Measurements from ENCODE around the gene LHX6. TPM values are rescaled to one million over a fixed set of nuclear protein-coding genes. Genes with fewer than 3 reads are reported as not detected.
A peak's percentile ranks its signal among the peaks of the same experiment; 100 is the strongest.

LHX6 gene
- total and polyA plus RNA-seq, 10 donors, result 0.04 to 1.3 (median 0.40) TPM; not detected in 3

- 39 to 66% (median 41%) methylated on average over 42 to 59 of the region's 59 CpGs for WGBS, 5 donors
- H3K9me3 ChIP-seq, result no peaks in the 10 kb centered on the region
- H3K27ac ChIP-seq, result no peak overlapping the region
- H3K4me3 ChIP-seq, result peak overlapping the region in 6 of 8 donors; percentile 0 to 68 (median 40)
- peaks cover 4 to 36% (median 22%) of the 10 kb centered on the region in 6 donors for H3K4me1 ChIP-seq
- intact Hi-C loops (cut with DNase I; ENCODE audit: low total_unique reads), result no loop called here
- H3K36me3 ChIP-seq, result no peaks in the 10 kb centered on the region
- TF ChIP-seq POLR2AphosphoS5 (IDR thresholded peaks at IDR 0.05) (no peak), POLR2A (IDR thresholded peaks at IDR 0.05) (no peak)
- TF ChIP-seq, protein P1, sequence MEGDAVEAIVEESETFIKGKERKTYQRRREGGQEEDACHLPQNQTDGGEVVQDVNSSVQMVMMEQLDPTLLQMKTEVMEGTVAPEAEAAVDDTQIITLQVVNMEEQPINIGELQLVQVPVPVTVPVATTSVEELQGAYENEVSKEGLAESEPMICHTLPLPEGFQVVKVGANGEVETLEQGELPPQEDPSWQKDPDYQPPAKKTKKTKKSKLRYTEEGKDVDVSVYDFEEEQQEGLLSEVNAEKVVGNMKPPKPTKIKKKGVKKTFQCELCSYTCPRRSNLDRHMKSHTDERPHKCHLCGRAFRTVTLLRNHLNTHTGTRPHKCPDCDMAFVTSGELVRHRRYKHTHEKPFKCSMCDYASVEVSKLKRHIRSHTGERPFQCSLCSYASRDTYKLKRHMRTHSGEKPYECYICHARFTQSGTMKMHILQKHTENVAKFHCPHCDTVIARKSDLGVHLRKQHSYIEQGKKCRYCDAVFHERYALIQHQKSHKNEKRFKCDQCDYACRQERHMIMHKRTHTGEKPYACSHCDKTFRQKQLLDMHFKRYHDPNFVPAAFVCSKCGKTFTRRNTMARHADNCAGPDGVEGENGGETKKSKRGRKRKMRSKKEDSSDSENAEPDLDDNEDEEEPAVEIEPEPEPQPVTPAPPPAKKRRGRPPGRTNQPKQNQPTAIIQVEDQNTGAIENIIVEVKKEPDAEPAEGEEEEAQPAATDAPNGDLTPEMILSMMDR (IDR thresholded peaks at IDR 0.05 in 8 of 11, conservative IDR thresholded peaks at IDR 0.05 in 3 of 11), result no peak
- H3K27me3 ChIP-seq (replicated peaks in 1 of 7), result peaks cover 4 to 100% (median 48%) of the 10 kb centered on the region in 7 donors
- no peak for DNase-seq
Observed at GRCh38 chr9:122226758-122227574, 1.8 kb downstream of the LHX6 start.

DNA sequence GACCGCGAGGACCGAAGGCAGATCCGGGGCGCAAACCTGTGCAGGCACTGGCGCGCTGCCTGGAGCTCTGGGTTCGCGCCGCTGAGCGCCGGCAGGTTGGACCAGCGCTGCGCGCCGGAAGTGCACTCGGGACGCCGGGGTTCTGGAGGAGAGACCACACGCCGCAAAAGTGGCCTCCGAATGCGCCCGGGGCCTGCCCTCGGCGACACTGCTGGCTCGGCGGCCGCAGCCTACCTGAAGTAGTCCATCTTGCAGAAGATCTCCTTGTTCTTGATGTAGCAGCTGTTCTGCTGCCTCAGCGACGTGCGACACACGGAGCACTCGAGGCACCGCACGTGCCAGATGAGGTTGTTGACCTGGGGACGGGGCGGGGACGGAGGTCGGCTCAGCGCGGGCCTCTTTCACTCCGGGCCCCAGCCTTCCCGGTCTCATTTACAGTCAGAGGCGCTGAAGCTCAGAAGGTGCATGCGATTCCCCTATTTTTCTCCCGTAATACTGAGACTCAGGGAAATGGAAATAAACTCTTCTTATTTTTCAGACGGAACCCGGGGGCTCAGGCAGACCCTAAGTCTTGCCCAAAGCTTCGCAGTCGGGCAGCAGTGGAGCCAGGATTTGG is 2.5 kb downstream of the LHX6 start:
- DNase-seq, result no peak
- H3K9me3 ChIP-seq, result no peaks in the 10 kb centered on the region
- 28 to 77% (median 33%) methylated on average over 26 to 51 of the region's 51 CpGs for WGBS, 5 donors
- H3K36me3 ChIP-seq, result no peaks in the 10 kb centered on the region
- peaks cover 4 to 100% (median 52%) of the 10 kb centered on the region in 7 donors for H3K27me3 ChIP-seq (replicated peaks in 1 of 7)
- intact Hi-C loops (cut with DNase I; ENCODE audit: low total_unique reads), result no loop called here
- peak overlapping the region in 2 of 8 donors; percentile 0 to 5 for H3K4me3 ChIP-seq
- peaks cover 4 to 37% (median 22%) of the 10 kb centered on the region in 6 donors for H3K4me1 ChIP-seq
- no peak overlapping the region for H3K27ac ChIP-seq
- TF ChIP-seq POLR2A (IDR thresholded peaks at IDR 0.05), result no peak
- no peak for TF ChIP-seq POLR2AphosphoS5 (IDR thresholded peaks at IDR 0.05)
- TF ChIP-seq, protein P1 (IDR thresholded peaks at IDR 0.05 in 8 of 11, conservative IDR thresholded peaks at IDR 0.05 in 3 of 11), result no peak

GRCh38 chr9:122225312-122226141 is 3.2 kb downstream of the LHX6 start:
- H3K27me3 ChIP-seq (replicated peaks in 1 of 7), result peaks cover 4 to 100% (median 60%) of the 10 kb centered on the region in 7 donors
- H3K4me3 ChIP-seq, result peak overlapping the region in 2 of 8 donors; percentile 0 to 5
- no peaks in the 10 kb centered on the region for H3K36me3 ChIP-seq
- H3K27ac ChIP-seq, result no peak overlapping the region
- 63 to 85% (median 70%) methylated on average over 49 to 51 of the region's 51 CpGs for WGBS, 5 donors
- TF ChIP-seq POLR2A (IDR thresholded peaks at IDR 0.05), result no peak
- TF ChIP-seq, protein P1 (IDR thresholded peaks at IDR 0.05 in 8 of 11, conservative IDR thresholded peaks at IDR 0.05 in 3 of 11), result no peak
- no peaks in the 10 kb centered on the region for H3K9me3 ChIP-seq
- H3K4me1 ChIP-seq, result peaks cover 4 to 44% (median 24%) of the 10 kb centered on the region in 6 donors
- DNase-seq, result no peak
- intact Hi-C loops (cut with DNase I; ENCODE audit: low total_unique reads), result no loop called here
